ENCODE data around the gene SESTD1. TPM values are rescaled to one million over a fixed set of nuclear protein-coding genes. Genes with fewer than 3 reads are reported as not detected.

Gene SESTD1
- total RNA-seq, 4 donors from 2014 or later: 9.7 to 28.1 (median 21.3) TPM

GRCh38 chr2:179290329-179290728, 25.7 kb upstream of the SESTD1 start:
- 96 to 98% methylated on average over 1 of the region's 1 CpG for WGBS, 2 donors
- Histone ChIP-seq H3K27me3 (no peaks in the 10 kb centered on the region), H3K27ac (no peak overlapping the region), H3K9me3 (no peaks in the 10 kb centered on the region), H3K4me3 (replicated peaks in 1 of 3) (no peak overlapping the region), H3K4me1 (no peaks in the 10 kb centered on the region), H3K36me3 (no peaks in the 10 kb centered on the region)
- intact Hi-C loops (cut with DNase I): no loop called here
- TF ChIP-seq, protein P1, sequence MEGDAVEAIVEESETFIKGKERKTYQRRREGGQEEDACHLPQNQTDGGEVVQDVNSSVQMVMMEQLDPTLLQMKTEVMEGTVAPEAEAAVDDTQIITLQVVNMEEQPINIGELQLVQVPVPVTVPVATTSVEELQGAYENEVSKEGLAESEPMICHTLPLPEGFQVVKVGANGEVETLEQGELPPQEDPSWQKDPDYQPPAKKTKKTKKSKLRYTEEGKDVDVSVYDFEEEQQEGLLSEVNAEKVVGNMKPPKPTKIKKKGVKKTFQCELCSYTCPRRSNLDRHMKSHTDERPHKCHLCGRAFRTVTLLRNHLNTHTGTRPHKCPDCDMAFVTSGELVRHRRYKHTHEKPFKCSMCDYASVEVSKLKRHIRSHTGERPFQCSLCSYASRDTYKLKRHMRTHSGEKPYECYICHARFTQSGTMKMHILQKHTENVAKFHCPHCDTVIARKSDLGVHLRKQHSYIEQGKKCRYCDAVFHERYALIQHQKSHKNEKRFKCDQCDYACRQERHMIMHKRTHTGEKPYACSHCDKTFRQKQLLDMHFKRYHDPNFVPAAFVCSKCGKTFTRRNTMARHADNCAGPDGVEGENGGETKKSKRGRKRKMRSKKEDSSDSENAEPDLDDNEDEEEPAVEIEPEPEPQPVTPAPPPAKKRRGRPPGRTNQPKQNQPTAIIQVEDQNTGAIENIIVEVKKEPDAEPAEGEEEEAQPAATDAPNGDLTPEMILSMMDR (IDR thresholded peaks at IDR 0.05): no peak
- no peak for TF ChIP-seq POLR2A (IDR thresholded peaks at IDR 0.05)
- no peak for DNase-seq

GRCh38 chr2:179285060-179285459, 20.4 kb upstream of the SESTD1 start:
- intact Hi-C loops (cut with DNase I): no loop called here
- no peaks in the 10 kb centered on the region for H3K4me1 ChIP-seq
- no peak for TF ChIP-seq POLR2A (IDR thresholded peaks at IDR 0.05)
- TF ChIP-seq, protein P1 (IDR thresholded peaks at IDR 0.05): no peak

GRCh38 chr2:179277429-179278196, 13.0 kb upstream of the SESTD1 start:
- H3K9me3 ChIP-seq: no peaks in the 10 kb centered on the region
- no peaks in the 10 kb centered on the region for H3K27me3 ChIP-seq
- H3K36me3 ChIP-seq: no peaks in the 10 kb centered on the region
- no peak overlapping the region for H3K27ac ChIP-seq
- WGBS, 2 donors: 92 to 96% methylated on average over 3 of the region's 3 CpGs
- peaks cover 0 to 9% of the 10 kb centered on the region in 2 donors for H3K4me1 ChIP-seq
- DNase-seq: no peak
- intact Hi-C loops (cut with DNase I): no loop called here
- TF ChIP-seq, protein P1 (IDR thresholded peaks at IDR 0.05): no peak
- no peak for TF ChIP-seq POLR2A (IDR thresholded peaks at IDR 0.05)
- H3K4me3 ChIP-seq (replicated peaks in 1 of 3): no peak overlapping the region

More at GRCh38 chr2:179285060-179285459, 20.4 kb upstream of the SESTD1 start:
- no peaks in the 10 kb centered on the region for H3K9me3 ChIP-seq
- H3K27me3 ChIP-seq: no peaks in the 10 kb centered on the region
- no peak overlapping the region for H3K4me3 ChIP-seq (replicated peaks in 1 of 3)
- DNase-seq: no peak
- H3K27ac ChIP-seq: no peak overlapping the region
- H3K36me3 ChIP-seq: no peaks in the 10 kb centered on the region

- intact Hi-C loops (cut with DNase I): no loop called here
Measured at GRCh38 chr2:179275253-179276012, 10.8 kb upstream of the SESTD1 start.

More at GRCh38 chr2:179275253-179276012, 10.8 kb upstream of the SESTD1 start:
- no peak overlapping the region for H3K27ac ChIP-seq
- H3K9me3 ChIP-seq: no peaks in the 10 kb centered on the region
- no peak overlapping the region for H3K4me3 ChIP-seq (replicated peaks in 1 of 3)
- H3K27me3 ChIP-seq: no peaks in the 10 kb centered on the region
- no peak for DNase-seq
- H3K36me3 ChIP-seq: no peaks in the 10 kb centered on the region
- WGBS, 2 donors: 83 to 86% methylated on average over 4 of the region's 4 CpGs
- no peak for TF ChIP-seq POLR2A (IDR thresholded peaks at IDR 0.05)
- TF ChIP-seq, protein P1 (IDR thresholded peaks at IDR 0.05): no peak
- H3K4me1 ChIP-seq: peaks cover 0 to 14% of the 10 kb centered on the region in 2 donors
